Spleen (tissue), 11 donors: ENCODE results near the gene KCNJ12. TPM values are rescaled to one million over a fixed set of nuclear protein-coding genes. Genes with fewer than 3 reads are reported as not detected.
"Not testable (repeated sequence)": the region's sequence is repeated elsewhere in the genome, so short reads cannot be mapped to it uniquely, and the experiment has no call there.

ENCODE experiments used
- DNase-seq: peaks from one replicate; pipeline ENCODE4 v3.0.0-alpha.2; 2020
- H3K27ac ChIP-seq, 8 donors: fragments of 200-600 bp; sonication (generic) in 7 of 8; 1 replicate in 4 of 8; 2 replicates in 4 of 8; pipeline versions ENCODE4 v1.5.0 to v1.8.0; 2016 to 2021; ENCODE audit warnings: inconsistent platforms in 4 of 8, mild to moderate bottlenecking in 4 of 8, moderate library complexity in 1 of 8
- H3K27me3 ChIP-seq, 7 donors: fragments of 200-600 bp; sonication (generic) in 6 of 7; replicated peaks in 1 of 7; 1 replicate in 4 of 7; 2 replicates in 3 of 7; pipeline versions ENCODE4 v1.5.0 to v1.8.0; 2016 to 2021; ENCODE audit warnings: inconsistent platforms in 3 of 7, mild to moderate bottlenecking in 1 of 7
- H3K36me3 ChIP-seq, 6 donors: fragments of 200-600 bp; sonication (generic) in 5 of 6; 1 replicate in 4 of 6; 2 replicates in 2 of 6; pipeline versions ENCODE4 v1.5.0 to v1.8.0; 2016 to 2021; ENCODE audit warnings: inconsistent platforms in 2 of 6
- H3K4me1 ChIP-seq, 6 donors: fragments of 200-600 bp; sonication (generic) in 5 of 6; 1 replicate in 3 of 6; 2 replicates in 3 of 6; pipeline versions ENCODE4 v1.5.0 to v1.8.0; 2016 to 2021; ENCODE audit warnings: inconsistent platforms in 3 of 6
- H3K4me3 ChIP-seq, 8 donors: fragments of 200-600 bp; sonication (generic) in 7 of 8; 1 replicate in 4 of 8; 2 replicates in 4 of 8; pipeline versions ENCODE4 v1.5.0 to v1.8.0; 2016 to 2021; ENCODE audit warnings: inconsistent platforms in 4 of 8, mild to moderate bottlenecking in 4 of 8, moderate library complexity in 2 of 8
- H3K9me3 ChIP-seq, 8 donors: fragments of 200-600 bp; sonication (generic) in 7 of 8; 1 replicate in 4 of 8; 2 replicates in 4 of 8; pipeline versions ENCODE4 v1.5.0 to v1.8.0; 2016 to 2021; ENCODE audit warnings: inconsistent platforms in 4 of 8
- POLR2AphosphoS5 ChIP-seq, 3 donors: sonication (generic); formaldehyde crosslinking; IDR thresholded peaks; one replicate each; pipeline ENCODE4 v1.5.1; 2017; ENCODE audit warnings: antibody characterized with exemption in 3 of 3
- WGBS, 5 donors: extraction: QIAGEN DNeasy Blood & Tissue Kit in 3 of 5; methylation state at CpG; one replicate each; pipeline versions ENCODE4 v1.1.5 to v1.1.7; 2013 to 2018; 5-methylcytosine and 5-hydroxymethylcytosine counted together
- intact Hi-C: fragments of 100-400 bp; cut with DNase I; formaldehyde crosslinking; loops from one replicate; pipeline ENCODE4 v1.15.0; 2023; ENCODE audit warnings: low total_unique reads
- polyA plus RNA-seq, 3 donors: library from polyadenylated mRNA; stranded (reverse); fragments of 200-250 nt; gene quantifications; one replicate each; pipeline ENCODE4 v1.2.1, GENCODE V29; 2013
- total RNA-seq, 7 donors: library from RNA; depleted of rRNA in 3 of 7; stranded (reverse); fragments of >200 nt in 3 of 7; fragmentation: NEBNext Ultra II Directional in 4 of 7; extraction: Animal tissue kit (Norgen Biotek cat#: 25700) in 4 of 7; gene quantifications; one replicate each; pipeline versions ENCODE4 v1.1.0 to v1.2.1, GENCODE V29; 2016 to 2021
- donor health status: healthy with polysubstance abuse.
- donor health status: DM: no; HTN: no; CAD: no; lungs with moderate emphysema.
- donor health status: DM: no; HTN: no; CAD: no.
- donor health status: Bipolar disorder and iron deficiency.
- donor health status: healthy.
- donor health status: DM: no; HTN: no; CAD: no.
- donor health status: DM: yes; HTN: yes; CAD: no.

The KCNJ12 gene
- total and polyA plus RNA-seq, 10 donors, result 0.11 to 4.8 (median 2.2) TPM

DNA sequence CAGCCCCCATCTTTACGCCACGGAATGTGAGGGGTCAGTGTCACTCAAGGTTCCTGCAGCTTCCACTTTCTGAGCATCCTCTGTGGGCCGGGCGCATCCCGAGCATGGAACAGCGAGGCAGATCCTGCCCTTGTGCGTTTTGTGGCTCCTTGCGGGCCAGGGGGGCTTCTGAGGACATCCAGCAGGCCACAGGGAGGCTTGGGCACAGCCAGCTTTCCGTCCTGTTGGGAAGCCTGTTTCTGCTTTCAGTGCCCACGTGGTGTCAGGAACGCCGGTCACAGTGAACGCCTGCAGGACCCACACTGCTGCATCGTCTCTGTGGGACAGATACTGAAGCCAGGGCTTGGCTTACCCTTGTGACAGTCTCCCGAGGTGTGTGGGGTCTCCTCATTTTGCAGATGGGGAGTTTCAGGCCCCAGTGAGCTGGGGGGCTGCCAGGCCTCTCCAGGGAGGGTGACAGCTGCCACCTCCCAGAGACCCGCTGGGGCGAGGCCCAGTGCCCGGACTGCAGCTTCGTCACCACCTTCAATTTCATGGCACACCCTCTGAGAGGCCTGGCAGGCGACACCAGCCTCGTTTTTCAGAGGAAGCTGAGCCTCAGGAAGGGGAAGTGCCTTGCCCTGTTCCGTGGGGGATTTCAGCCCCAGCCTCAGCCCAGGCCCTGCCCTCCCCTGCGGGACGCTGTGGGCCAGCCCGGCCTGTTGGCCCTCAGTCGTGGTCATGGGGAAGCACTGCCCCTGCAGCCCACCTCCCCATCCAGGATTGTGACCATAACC is 29.0 kb downstream of the KCNJ12 start:
- H3K36me3 ChIP-seq, intact Hi-C loops, H3K9me3 ChIP-seq, H3K27me3 ChIP-seq, H3K4me3 ChIP-seq: not testable (repeated sequence)
- DNase-seq, result peak; percentile 84
- peak overlapping the region in 7 of 8 donors; percentile 26 to 78 (median 74) for H3K27ac ChIP-seq
- 45 to 78% (median 50%) methylated on average over 7 to 26 of the region's 26 CpGs for WGBS, 5 donors
- peaks cover 0 to 27% (median 6%) of the 10 kb centered on the region in 6 donors for H3K4me1 ChIP-seq
- peak; percentile 52 to 67 (median 67) for TF ChIP-seq POLR2AphosphoS5 (IDR thresholded peaks at IDR 0.05)

DNA sequence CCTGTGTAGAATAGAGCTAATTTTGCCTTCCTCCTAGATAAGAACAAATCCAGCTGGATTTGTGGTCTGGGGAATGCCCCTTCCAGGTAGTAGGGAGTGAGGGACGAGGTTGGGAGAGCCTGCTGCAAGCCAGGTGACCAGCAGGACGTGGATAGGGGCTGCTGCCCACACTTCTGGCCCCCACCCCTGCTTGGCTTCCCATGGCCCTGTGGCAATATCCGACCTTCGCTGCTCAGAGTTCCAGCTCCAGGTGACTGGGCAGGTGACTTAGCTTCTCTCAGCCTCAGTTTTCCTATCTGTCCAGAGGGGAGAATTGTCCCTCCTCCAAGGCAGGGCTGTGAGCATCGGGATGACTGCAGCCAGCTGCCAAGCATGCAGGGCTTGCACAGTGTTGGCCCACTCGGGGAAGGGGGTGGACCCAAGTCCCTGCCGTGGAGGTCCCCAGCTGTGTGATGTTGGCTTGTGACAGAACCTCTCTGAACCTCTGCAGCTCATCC is 29.8 kb downstream of the KCNJ12 start:
- H3K27me3 ChIP-seq, H3K9me3 ChIP-seq, H3K4me3 ChIP-seq, H3K36me3 ChIP-seq, intact Hi-C loops: not testable (repeated sequence)
- peak; percentile 64 for DNase-seq
- H3K27ac ChIP-seq, result peak overlapping the region in 5 of 8 donors; percentile 64 to 78 (median 74)
- H3K4me1 ChIP-seq, result peaks cover 0 to 27% (median 6%) of the 10 kb centered on the region in 6 donors
- WGBS, 5 donors, result 62 to 76% (median 69%) methylated on average over 4 to 7 of the region's 7 CpGs

DNA sequence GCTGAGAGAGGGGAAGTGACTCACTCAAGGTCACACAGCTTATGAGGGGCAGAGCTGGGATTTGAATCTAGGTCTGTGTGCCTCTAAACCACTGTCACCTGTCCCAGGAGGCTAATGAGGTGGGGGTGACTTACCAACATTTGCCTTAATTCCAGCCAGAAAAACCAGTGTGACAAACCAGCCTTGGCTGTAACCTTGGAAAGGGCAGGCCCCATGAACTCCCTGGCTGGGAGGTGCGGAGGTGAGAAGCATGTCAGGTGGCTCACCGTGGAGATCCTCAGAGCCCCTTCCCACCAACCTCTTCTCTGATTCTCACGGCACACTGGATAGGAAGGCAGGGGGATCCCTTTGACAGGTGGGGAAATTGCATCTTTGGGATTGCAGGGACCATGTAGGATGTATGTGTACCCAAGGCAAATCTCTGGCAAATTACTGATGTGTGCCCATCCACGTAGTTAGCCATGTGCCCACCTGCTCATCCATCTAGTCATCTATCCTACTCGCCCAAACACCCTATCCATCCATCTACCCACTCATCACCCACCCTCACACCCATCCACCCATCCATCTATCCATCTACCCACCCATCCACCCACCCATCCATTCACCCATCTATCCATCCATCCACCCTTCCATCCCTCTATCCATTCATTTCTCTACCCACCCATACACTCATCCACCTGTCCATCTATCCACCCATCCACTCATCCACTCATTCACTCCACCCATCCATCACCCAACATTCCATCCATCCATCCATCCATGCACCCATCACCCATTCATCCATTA is 30.7 kb downstream of the KCNJ12 start:
- WGBS, 5 donors, result 59 to 73% (median 65%) methylated on average over 4 to 5 of the region's 5 CpGs
- H3K4me3 ChIP-seq, H3K36me3 ChIP-seq, H3K27me3 ChIP-seq, H3K27ac ChIP-seq, H3K9me3 ChIP-seq, intact Hi-C loops: not testable (repeated sequence)
- peak; percentile 41 for DNase-seq
- peaks cover 0 to 27% (median 6%) of the 10 kb centered on the region in 6 donors for H3K4me1 ChIP-seq

DNA sequence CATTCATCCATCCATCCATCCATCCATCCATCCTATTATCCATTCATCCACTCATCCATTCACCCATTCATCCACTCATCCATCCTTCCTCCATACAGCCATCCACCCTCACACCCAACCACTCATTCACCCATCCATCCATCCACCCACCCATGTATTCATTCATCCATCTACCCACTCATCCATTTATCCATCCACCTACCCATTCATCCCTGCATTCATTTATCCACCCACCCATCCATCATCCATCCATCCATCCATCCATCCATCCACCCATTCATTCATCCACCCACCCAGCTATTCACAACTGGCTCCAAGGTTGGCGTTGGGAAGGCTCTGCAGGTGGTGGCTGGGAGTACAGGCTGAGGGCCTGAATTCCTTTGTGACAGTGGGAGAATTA is 31.6 kb downstream of the KCNJ12 start:
- peak; percentile 9 for DNase-seq
- H3K36me3 ChIP-seq, H3K9me3 ChIP-seq, H3K4me3 ChIP-seq, H3K27me3 ChIP-seq, intact Hi-C loops, H3K27ac ChIP-seq: not testable (repeated sequence)
- peaks cover 0 to 27% (median 6%) of the 10 kb centered on the region in 6 donors for H3K4me1 ChIP-seq
- WGBS, 5 donors, result 70 to 91% (median 83%) methylated on average over 1 of the region's 1 CpG

DNA sequence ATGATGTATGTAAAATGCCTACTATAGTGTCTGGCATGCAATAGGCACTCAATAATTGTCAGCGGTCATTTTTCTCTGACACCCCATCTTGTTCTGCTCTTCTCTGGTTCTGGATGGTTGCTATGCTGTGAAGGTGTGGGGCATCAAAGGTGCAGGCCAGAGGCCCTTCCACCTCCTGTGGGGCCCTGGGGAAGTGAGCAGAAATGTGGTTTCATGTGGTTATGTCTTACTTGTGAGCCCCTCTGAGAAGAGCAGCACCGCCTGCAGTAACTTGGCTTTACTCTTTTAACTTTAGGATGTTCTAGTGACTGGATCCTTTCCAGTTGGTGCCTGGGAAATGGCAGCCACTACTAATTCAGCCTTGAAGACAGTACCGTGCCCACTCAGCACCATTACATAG is 32.1 kb downstream of the KCNJ12 start:
- intact Hi-C loops, H3K27ac ChIP-seq, H3K4me3 ChIP-seq, H3K27me3 ChIP-seq, H3K36me3 ChIP-seq, H3K9me3 ChIP-seq: not testable (repeated sequence)
- 56 to 67% (median 58%) methylated on average over 3 of the region's 3 CpGs for WGBS, 5 donors
- peaks cover 0 to 27% (median 6%) of the 10 kb centered on the region in 6 donors for H3K4me1 ChIP-seq
- peak; percentile 25 for DNase-seq

DNA sequence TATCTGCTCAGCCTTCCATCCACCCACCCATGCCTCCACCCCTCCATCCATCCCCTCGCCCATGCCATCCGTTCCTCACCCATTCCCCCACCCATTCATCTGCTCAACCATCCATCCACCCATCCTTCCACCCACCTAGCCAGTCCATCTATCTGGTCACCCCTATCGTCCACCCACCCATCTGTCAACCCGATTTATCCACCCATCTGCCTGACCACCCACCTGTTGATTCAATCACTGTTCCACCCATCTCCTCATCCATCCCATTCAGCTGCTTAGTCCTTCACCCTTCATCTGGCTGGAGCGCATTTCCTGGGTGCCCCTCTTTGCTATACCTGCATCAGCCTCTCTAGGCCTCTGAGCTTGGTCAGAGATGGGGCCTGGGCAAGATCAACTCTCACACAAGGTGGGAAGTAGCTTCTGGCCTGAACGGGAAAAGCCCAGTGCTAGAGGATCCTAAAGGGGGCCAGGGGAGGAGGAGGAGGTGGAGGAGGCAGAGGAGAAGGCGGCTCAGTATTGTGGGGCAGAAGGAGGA is 32.7 kb downstream of the KCNJ12 start:
- 73 to 85% (median 82%) methylated on average over 6 to 7 of the region's 7 CpGs for WGBS, 5 donors
- DNase-seq, result peak; percentile 51
- H3K4me3 ChIP-seq, intact Hi-C loops, H3K27me3 ChIP-seq, H3K36me3 ChIP-seq, H3K27ac ChIP-seq, H3K9me3 ChIP-seq: not testable (repeated sequence)
- H3K4me1 ChIP-seq, result peaks cover 0 to 22% (median 6%) of the 10 kb centered on the region in 6 donors

DNA sequence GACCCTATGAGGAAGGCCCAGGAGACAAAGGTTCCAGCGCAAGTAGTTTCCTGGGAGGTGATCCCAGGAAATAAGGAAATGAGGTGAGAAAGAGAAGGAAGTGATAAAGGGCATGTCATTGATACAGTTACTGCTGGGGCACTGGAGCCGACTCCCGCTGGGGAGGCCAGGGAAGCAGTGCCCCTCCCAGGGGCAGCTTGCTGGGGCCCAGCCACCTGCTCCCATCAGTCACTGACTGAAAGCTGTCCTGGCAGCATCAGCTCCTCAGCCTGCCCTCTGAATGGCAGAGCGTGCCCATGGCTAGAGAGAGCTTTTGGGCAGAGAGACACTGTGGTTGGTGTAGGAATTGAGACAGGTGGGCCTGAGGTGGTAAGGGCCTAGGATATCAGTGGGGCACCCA is 33.2 kb downstream of the KCNJ12 start:
- 77 to 97% (median 82%) methylated on average over 3 to 4 of the region's 4 CpGs for WGBS, 5 donors
- H3K4me3 ChIP-seq, intact Hi-C loops, H3K27ac ChIP-seq, H3K27me3 ChIP-seq, H3K9me3 ChIP-seq, H3K36me3 ChIP-seq: not testable (repeated sequence)
- H3K4me1 ChIP-seq, result peaks cover 0 to 16% (median 6%) of the 10 kb centered on the region in 6 donors
- DNase-seq, result peak; percentile 62

DNA sequence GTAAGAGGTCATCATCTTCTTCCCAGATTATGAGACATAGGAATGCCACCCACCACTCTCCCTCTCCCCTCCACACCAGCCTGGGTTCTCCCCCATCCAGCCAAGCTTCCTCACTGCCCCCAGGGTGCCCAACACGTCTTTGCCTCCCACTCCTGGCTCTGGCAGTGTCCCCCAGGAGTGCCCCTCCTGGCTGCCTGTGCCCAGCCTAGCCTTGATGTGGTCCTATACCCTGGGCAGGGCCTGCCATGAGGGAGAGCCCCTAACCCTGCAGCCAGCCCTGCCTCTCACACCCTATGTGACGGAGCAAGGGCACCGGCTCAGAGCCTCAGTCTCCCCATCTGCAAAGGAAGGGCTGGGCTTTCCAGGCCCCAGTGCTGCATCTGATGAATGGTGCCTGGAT is 33.8 kb downstream of the KCNJ12 start:
- H3K4me3 ChIP-seq, H3K27ac ChIP-seq, H3K9me3 ChIP-seq, H3K36me3 ChIP-seq, intact Hi-C loops, H3K27me3 ChIP-seq: not testable (repeated sequence)
- WGBS, 5 donors, result 81 to 93% (median 87%) methylated on average over 2 to 3 of the region's 3 CpGs
- peaks cover 0 to 11% (median 4%) of the 10 kb centered on the region in 6 donors for H3K4me1 ChIP-seq
- peak; percentile 57 for DNase-seq

DNA sequence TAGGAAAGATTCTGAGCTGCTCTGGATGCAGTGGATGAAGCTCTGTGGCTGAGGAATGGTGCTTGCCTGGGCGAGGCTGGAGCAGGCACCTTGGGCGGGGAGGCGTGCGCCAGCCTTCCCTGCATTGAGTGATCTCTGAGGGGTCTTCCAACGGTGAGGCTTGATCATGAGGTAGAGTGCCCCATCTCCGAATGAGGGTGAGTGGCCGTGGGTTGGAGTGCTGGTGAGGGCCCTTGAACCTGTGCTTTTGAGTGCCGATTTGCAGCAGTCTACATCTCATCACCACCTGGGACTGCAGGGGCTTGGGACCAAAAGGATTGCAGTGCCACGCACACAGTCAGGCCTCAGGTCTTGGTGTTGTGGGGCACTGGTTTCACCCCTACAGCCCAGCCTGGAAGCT is 34.2 kb downstream of the KCNJ12 start:
- H3K27me3 ChIP-seq, H3K4me3 ChIP-seq, H3K4me1 ChIP-seq, H3K9me3 ChIP-seq, H3K27ac ChIP-seq, intact Hi-C loops, H3K36me3 ChIP-seq: not testable (repeated sequence)
- peak; percentile 60 for DNase-seq
- 78 to 87% (median 79%) methylated on average over 4 to 9 of the region's 9 CpGs for WGBS, 5 donors
